Measurements from ENCODE around the gene SERPINH1. TPM values are rescaled to one million over a fixed set of nuclear protein-coding genes. Genes with fewer than 3 reads are reported as not detected.

Gene SERPINH1
- total RNA-seq, 4 donors from 2014 or later = 102 to 167 (median 143) TPM

- no peak for DNase-seq
- Histone ChIP-seq H3K9me3 (no peaks in the 10 kb centered on the region), H3K4me1 (peaks cover 0 to 9% of the 10 kb centered on the region in 2 donors), H3K27ac (no peak overlapping the region), H3K4me3 (replicated peaks in 1 of 3) (no peak overlapping the region), H3K36me3 (no peaks in the 10 kb centered on the region), H3K27me3 (no peaks in the 10 kb centered on the region)
- no peak for TF ChIP-seq POLR2A (IDR thresholded peaks at IDR 0.05)
- TF ChIP-seq CTCF (IDR thresholded peaks at IDR 0.05) = no peak
- intact Hi-C loops (cut with DNase I) = no loop called here
- WGBS, 2 donors = 57 to 67% methylated on average over 2 of the region's 2 CpGs
These were observed 31.3 kb downstream of the SERPINH1 start for GRCh38 chr11:75593286-75593915.

DNA sequence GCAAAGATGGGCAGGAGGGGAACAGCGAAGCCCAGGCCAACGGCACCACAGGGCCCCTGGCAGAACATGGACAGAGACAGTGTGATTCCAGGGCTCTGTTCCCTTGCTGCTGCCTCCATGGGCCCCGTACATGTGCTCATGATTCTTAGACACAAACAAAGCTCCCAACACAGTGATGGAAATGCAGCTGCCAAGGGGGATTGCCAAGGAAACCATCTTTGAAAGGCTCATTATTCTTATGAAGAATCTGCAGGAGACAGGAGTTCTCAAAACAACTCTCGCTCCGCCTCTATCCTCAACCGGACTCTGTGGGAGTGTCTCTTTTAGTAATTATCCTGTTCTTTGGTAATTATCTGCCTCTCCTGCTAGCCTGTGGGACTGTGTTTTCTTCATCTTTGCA lies 32.2 kb downstream of the SERPINH1 start:
- Histone ChIP-seq H3K4me1 (peaks cover 0 to 9% of the 10 kb centered on the region in 2 donors), H3K4me3 (replicated peaks in 1 of 3) (no peak overlapping the region), H3K27ac (no peak overlapping the region), H3K36me3 (no peaks in the 10 kb centered on the region), H3K27me3 (no peaks in the 10 kb centered on the region), H3K9me3 (no peaks in the 10 kb centered on the region)
- WGBS, 2 donors = 89 to 91% methylated on average over 6 of the region's 6 CpGs
- TF ChIP-seq CTCF (IDR thresholded peaks at IDR 0.05) (no peak), POLR2A (IDR thresholded peaks at IDR 0.05) (no peak)
- DNase-seq = no peak
- intact Hi-C loops (cut with DNase I) = no loop called here

DNA sequence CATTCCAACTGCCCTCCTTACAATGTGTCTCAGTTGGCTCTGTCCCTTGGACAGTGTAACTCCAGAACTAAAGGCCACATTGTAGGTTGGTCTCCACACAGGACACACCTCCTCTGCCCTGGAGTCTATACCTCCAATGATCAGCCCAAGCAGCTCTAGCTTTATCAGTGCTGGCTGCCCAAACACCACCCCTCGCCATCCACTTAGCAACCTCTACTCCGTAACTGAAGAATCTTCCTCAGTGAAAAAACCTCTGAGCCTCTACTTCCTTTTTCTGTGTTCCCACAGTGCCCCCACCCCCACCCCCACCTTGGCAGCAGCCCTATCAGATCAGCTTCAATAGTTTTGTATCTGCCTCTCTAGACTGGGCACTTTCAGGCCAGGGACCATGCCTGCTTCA lies 33.4 kb downstream of the SERPINH1 start:
- DNase-seq = no peak
- Histone ChIP-seq H3K27me3 (no peaks in the 10 kb centered on the region), H3K36me3 (no peaks in the 10 kb centered on the region), H3K4me1 (peaks cover 0 to 9% of the 10 kb centered on the region in 2 donors), H3K4me3 (replicated peaks in 1 of 3) (no peak overlapping the region), H3K27ac (no peak overlapping the region), H3K9me3 (no peaks in the 10 kb centered on the region)
- 93 to 96% methylated on average over 2 of the region's 2 CpGs for WGBS, 2 donors
- intact Hi-C loops (cut with DNase I) = no loop called here
- TF ChIP-seq CTCF (IDR thresholded peaks at IDR 0.05) (no peak), POLR2A (IDR thresholded peaks at IDR 0.05) (no peak)

GRCh38 chr11:75596914-75597313 lies 34.9 kb downstream of the SERPINH1 start:
- Histone ChIP-seq H3K9me3 (no peaks in the 10 kb centered on the region), H3K36me3 (no peaks in the 10 kb centered on the region), H3K27me3 (no peaks in the 10 kb centered on the region), H3K4me1 (peaks cover 0 to 9% of the 10 kb centered on the region in 2 donors), H3K4me3 (replicated peaks in 1 of 3) (no peak overlapping the region), H3K27ac (no peak overlapping the region)
- no peak for DNase-seq
- no peak for TF ChIP-seq POLR2A (IDR thresholded peaks at IDR 0.05)
- TF ChIP-seq CTCF (IDR thresholded peaks at IDR 0.05) = no peak
- intact Hi-C loops (cut with DNase I) = no loop called here
- WGBS, 2 donors = 69 to 81% methylated on average over 4 of the region's 4 CpGs

DNA sequence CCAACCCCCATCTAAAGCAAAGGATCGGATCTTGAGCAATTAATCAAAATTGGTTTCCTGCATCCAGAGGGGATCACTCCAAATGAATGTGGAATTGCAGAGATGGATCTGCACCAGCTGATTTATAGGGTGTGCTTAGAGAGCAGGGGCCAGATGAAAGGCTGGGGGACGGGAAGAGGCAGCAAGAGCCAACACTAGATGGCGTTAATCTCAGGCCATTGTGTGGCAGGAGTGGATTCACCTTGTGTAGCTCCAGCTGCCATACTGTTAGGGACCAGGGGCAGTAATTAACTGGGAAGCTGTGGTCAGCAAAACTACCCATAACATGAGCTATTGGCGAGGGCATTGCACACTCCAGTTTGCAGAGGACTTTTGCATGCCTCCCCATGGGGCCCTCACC lies 35.6 kb downstream of the SERPINH1 start:
- intact Hi-C loops (cut with DNase I) = no loop called here
- Histone ChIP-seq H3K4me3 (replicated peaks in 1 of 3) (no peak overlapping the region), H3K4me1 (peaks cover 0 to 5% of the 10 kb centered on the region in 2 donors), H3K27me3 (no peaks in the 10 kb centered on the region), H3K27ac (no peak overlapping the region), H3K9me3 (no peaks in the 10 kb centered on the region), H3K36me3 (no peaks in the 10 kb centered on the region)
- no peak for DNase-seq
- WGBS, 2 donors = 75 to 79% methylated on average over 4 of the region's 4 CpGs
- peak in 3 of 6 experiments; percentile 31 to 42 (median 40) for TF ChIP-seq CTCF (IDR thresholded peaks at IDR 0.05)
- no peak for TF ChIP-seq POLR2A (IDR thresholded peaks at IDR 0.05)
